ENCODE data around the gene ANKLE2. TPM values are rescaled to one million over a fixed set of nuclear protein-coding genes. Genes with fewer than 3 reads are reported as not detected.

The ANKLE2 gene
- total and polyA plus RNA-seq, 2 of the 13 experiments (the other 11 are each of a cell fraction or from before 2014, with no cell fraction given), result 35.3 to 37.1 TPM

- 0 out of 2 replicates have a peak, but pooled peaks have one; percentile 11 for TF ChIP-seq HMGXB3 (CRISPR knock-in tag; IDR thresholded peaks at IDR 0.05; ENCODE audit: borderline replicate concordance)
- TF ChIP-seq UBTF (CRISPR knock-in tag; IDR thresholded peaks at IDR 0.05), result peak; percentile 64; the same call in 1 of the 2 replicates
- TF ChIP-seq HBP1 (CRISPR knock-in tag; IDR thresholded peaks at IDR 0.05; ENCODE audit: low read depth), result 0 out of 2 replicates have a peak, but pooled peaks have one; percentile 29
- TF ChIP-seq ARID4A (CRISPR knock-in tag; IDR thresholded peaks at IDR 0.05; ENCODE audit: borderline replicate concordance), result peak; percentile 8; the same call in 1 of the 2 replicates
- TF ChIP-seq PREB (CRISPR knock-in tag; IDR thresholded peaks at IDR 0.05), result no peak
- TF ChIP-seq ZNF563 (CRISPR knock-in tag; IDR thresholded peaks at IDR 0.05), result peak; percentile 51; the same call in 1 of the 2 replicates
- 0 out of 2 replicates have a peak, but pooled peaks have one; percentile 35 for TF ChIP-seq ZNF670 (CRISPR knock-in tag; IDR thresholded peaks at IDR 0.05; ENCODE audit: borderline replicate concordance)
- no peak for TF ChIP-seq MLXIP (CRISPR knock-in tag; IDR thresholded peaks at IDR 0.05; ENCODE audit: borderline replicate concordance)
These were observed at the start of gene ANKLE2 (continued) for GRCh38 chr12:132761032-132761920.
